HS-27A (cell line): ENCODE data around the gene CHCHD6.

ENCODE experiments used
- DNase-seq: peaks from one replicate; pipeline ENCODE4 v3.0.0-alpha.2; 2012; ENCODE audit warnings: low read depth, missing footprints

Gene CHCHD6

DNA sequence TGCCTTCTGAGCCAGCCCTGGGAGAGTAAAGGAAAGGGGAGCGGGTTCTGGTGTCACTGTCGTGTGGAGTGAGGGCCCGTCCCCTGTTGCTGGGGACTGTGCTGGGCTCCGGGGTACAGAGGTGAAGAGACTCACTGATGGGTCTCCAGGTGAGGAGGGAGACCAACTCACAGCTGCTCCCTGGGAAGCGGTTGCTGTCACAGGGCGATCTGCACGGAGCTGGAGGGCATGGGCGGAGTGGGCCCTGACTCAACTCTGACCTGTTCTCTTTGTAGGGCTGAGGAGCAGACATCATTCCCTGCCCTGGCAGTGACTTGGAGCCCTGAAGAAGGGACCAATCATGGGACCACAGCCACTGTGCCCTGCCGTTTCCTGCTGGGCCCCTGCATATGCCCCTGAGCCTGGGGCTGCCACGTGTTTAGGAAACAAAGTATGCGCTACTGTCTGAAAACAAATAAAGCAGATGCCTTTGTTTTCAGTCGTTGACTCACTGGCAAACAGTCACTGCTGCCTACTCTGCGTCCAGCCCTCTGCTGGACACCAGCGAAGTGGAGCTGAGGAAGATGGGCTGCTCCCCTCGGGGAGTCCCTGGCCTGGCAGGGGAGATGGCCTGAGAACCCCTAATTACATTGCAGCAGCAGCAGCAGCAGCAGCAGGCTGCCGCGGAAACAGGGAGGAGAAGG lies 256.0 kb downstream of the CHCHD6 start:
- no peak for DNase-seq

DNA sequence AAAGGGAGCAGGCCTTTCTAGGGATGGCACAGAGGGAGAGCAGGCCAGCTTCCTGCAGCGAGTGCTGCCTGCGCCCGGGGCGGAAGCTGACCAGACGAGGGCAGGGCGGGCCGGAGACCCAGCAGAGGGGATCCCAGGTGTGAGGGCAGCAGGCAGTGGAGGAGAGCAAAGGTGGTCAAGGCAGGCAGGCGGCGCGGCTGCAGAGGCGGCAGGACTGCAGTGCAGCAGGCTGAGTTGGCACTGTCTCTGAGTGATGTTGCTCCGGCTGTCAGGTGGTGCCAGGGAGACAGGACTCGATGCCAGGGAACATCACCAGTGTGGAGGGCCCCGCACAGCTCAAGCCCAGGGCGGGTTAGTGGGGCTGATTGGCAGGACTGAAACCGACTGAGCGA lies 256.6 kb downstream of the CHCHD6 start:
- no peak for DNase-seq

DNA sequence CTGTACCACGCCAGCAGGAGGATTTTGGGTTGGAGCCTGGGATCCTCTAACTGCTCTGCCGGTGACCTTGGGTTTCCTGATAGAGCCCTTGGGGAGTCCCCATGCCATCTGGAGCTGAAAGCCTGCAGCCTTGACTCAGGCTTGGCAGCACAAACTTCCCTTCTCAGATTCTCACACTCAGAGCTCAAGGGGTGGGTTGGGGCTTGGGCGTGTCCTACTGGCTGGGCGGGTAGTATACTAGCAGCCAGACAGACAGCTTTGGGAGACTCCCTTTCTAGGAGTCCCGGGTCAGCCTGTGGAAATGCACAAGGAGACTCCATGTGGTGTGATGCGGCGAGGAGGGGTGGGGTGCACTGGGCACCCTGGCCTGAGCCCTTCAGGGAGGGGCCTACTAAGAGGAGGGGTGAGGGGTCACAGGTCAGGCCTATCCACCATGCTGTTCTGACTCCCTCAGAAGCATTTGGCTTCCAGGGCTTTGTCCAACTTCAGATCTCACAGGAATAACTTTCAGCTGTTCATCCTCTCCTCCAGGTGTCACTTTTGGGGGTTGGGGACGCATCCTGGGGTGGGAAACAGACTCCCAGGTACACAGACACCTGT lies 257.3 kb downstream of the CHCHD6 start:
- DNase-seq: no peak

DNA sequence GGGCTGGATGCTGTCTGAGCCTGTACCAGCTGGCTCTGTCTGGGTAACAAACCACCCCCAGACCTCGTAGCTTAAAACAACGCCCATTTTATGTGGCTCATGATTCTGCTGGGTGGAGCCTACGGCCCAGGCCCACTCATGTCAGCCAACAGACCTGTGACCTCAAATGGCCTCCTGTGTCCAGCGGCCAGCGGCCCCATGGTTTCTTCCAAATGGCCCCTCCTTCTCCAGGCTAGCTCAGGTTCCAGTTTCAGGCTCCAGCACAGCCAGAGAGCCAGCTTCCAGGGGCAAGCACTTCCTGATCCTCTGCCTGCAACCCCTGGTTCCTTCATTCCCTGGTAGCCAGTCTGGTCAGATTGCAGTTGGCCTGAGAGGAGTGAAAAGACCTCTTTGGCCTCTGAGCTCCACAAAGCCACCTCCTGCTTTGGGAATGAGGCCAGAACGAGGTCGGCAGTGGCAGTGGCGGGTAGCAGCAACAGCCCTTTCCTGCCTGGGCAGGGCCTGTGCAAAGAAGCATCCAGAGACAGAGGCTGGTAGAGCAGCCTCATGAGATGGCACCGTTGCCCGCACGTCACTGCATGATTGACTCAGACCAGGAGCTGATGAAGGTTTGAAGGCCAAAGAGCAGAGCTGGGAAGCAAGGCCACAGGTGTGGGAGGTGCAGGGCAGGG lies 257.9 kb downstream of the CHCHD6 start:
- DNase-seq: no peak

DNA sequence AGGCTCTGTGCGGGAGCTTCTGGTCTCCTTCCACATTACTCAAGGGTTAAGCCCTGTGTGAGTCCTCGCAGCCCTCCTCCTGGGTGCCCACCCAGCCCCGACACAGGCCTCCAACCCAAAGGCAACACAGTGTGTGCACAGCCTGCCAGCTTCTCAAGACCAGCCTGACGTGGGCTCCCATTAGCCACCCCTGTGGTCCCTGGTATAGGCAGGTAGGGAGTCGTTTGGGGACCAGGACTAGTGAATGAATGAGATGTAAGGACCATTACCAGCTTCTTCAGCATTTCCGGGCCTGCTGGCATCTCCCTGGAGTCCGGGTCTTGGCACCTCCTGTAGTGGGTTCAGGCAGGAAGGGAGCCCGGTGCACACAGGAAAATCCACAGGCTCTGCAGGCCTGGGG lies 258.7 kb downstream of the CHCHD6 start:
- DNase-seq: no peak

DNA sequence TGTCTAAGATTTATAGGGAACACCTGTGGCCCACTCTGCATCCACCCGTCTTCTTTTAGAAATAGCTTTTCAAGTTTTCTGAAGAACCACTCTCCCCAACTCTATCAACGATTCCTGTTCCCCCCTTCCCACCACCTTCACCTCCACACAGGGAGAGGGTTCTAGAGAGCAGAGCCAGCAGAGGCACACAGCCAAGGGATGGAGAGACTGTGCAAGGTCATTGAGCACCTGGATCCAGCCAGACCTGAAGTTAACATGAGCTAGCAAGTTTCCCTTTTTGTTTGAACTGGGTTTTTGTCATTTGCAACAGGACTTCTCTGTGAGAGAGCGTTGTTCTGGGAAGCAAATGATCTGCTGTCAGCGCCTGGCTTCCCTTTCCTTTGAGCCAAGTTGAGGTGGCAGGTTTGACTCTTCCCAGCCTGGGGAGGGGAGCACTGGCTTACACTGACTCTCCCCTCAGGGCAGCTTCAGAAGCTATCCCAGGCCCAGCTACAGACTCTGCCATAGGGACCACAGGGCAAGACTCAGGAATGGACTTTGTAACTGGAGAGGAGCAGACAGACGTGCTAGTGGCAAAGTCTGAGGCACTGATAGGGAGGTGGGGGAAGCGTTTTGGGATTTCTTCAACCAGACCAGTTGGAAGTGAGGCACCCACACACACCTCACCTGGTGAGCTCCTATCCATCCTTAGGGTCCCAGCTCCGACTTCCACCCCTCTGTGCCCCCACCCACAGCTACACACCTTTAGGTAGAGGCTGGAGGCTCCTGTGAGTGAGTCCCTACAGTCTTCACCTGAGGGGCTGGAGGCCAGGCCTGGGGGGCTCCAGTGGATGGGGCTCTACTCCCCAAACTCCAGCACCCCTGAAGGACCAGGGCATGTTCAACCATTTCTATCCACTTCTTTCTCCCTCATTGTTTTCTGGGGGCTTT lies 259.5 kb downstream of the CHCHD6 start:
- DNase-seq: no peak

DNA sequence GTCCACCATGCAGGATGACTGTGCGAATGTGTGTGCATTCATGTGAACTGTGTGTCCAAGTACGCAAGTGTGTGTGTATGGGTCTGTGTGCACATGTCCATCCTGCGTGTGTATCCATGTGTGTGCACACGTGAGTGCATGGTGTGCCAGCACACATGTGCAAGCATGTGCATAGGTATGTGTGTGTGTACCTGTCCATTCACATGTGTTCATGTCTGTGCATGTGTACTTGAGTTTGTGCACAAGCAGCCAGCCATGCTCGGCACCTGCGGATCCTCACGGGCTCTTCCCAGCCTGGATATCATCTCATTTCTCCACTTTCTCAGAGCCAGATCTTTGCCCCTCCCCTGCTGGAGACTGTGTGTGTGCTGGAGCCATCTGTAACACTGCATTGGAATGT lies 260.2 kb downstream of the CHCHD6 start:
- DNase-seq: no peak

DNA sequence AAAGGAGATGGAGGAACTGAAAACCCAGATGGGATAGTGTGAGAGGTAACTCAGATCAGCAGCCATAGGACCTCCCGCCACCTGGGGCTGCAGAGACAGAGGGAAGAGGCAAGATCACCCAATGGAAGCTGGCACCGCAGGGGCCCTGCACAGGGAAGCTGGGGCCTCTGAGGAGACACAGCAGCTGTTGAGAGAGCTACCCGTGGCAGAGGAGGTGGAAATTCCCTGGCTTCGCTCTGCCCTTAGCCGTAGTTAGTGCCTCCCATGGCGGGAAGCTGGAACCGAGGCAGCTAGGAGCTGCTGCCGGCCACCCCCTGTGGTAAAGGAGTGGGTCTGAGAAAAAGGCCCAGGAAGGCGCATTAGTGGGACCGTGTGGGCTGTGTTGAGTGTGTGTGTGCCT lies 260.9 kb downstream of the CHCHD6 start:
- DNase-seq: no peak

DNA sequence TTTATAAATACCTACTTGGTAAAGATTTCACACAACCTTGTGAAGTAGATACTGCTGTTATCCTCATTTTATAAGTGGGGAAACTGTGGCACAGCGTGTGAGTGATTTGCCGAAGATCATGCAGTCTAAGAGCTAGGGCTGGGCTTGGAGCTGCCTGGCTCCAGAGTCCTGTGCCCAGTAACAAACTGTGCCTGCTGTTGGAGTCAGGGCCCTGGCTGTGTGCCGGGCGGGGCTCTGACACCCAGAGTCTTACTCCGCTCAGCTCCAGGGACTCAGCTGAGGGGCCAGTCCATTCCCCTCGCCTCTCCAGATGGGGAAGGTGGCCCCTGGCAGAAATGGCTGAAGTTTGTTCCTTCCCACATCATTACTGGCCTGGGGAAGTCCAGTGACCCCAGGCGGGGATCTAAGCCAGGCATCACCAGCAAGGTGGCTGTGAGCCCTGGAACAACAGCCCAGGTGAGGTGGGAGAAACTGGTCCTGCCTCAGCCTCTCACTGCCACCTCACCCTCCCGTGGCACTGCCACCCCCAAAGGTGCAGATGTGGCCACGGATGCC lies 261.6 kb downstream of the CHCHD6 start:
- DNase-seq: no peak

DNA sequence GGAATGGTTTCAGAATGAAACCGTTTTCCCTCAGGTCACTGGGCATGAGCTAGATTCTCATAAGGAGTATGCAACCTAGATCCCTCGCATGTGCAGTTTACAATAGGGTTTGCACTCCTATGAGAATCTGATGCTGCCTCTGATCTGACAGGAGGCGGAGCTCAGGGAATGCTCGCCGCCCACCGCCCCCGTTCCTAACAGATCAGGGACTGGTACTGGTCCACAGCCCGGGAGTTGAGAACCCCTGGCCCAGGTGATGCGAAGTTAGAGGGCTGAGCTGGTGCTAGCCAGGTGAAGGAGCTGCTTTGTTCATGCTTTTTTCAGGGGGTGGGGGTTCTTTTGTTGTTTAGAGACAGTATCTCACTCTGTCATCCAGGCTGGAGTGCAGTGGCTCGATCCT lies 263.3 kb downstream of the CHCHD6 start:
- DNase-seq: no peak

DNA sequence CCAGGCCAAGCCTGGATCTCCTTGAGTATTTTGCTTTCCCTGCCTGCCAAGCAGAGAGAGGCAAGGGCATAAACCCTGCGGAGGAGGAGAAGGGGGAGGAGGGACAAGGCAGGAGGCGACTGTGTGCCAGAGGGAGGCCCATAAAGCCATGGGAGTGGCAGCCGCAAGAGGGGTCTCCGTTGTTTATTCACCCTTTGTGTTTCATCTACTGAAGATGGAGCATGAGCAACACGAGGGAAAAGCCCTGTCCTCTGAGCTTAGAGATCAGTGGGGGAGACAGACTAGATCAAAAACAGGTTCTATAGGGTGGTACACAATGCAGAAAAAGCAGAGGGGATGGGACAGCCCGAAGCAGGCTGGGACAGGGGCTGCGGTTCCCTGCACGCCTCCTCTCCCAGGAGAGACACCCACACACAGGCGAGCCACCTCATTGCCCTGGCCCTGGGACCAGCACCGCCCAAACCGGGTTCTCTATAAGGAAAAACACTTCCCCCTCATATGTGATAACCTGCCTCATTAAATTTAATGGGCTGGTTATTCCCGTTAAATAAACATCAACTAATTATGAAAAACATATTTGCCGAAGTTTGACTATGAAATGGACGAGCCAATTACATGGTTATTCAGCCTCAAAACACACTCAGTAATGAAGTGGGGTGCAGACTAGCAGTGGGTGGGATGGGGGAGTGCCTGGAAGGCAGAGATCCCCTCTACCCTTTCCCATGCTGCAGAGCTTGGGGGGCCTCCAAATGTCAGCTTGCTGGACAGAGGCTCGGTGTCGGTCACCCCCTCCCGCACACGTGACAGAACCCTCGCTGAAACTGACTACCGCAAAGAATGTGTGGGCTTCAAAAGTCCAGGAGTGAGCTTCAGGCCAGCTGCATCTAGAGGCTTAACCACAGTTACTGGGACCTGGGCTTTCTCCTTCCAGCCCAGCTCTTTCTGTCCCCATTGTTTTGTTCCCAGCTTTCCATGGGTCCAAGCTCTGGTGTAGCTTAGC lies 264.7 kb downstream of the CHCHD6 start:
- no peak for DNase-seq

DNA sequence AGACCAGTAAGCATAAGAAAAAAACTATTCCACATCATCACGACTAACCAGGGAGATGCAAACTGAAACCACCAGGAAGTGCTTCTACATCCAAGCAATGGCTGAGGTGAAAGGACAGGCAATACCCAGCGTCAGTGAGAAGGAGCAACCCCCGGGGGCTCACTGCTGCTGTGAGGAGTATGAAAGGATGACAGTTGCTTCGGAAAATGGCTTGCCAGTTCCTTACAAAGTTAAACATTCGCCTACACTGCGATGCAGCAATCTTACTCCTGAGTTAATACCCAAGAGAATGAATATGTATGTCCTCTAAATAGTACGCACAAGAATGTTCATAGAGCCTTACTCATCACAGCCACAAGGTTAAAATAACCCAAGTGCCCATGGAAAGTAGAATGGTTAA lies 265.5 kb downstream of the CHCHD6 start:
- DNase-seq: no peak

DNA sequence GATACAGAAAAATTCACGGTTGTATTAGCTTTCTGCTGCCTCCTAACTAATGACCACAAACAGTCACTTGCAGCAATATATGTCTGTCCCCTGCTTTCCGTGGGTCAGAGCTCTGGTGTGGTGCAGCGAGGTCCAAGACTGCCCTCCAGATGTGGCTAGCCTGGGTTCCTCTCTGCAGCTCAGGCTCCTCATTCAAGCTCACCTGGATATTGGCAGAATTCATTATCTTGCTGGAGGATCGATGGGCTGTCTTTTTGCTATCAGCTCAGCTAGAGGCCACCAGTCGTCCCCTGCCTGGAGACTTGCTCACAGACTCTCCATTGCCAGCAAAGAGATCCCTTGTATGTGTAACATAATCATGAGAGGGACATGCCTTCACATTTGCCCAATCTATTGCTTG lies 266.1 kb downstream of the CHCHD6 start:
- no peak for DNase-seq

DNA sequence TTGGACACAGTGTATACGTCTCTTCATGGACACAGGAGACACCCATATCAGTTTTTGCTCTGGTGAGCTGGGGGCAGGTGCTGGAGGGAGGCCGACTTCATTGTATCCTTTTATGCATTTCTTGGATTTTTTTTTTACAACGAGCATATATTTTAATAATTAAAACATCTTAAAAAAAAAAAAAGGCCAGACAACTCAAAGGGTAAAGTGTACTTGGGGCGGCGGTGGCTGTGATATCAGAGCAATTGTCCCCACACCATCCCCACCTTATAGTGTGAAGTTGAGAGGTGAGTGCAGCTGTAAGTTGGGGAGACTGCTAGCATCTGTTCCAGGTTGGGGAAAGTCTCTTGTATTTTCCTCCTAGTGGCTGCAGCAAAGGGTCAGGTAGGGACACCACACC lies 266.9 kb downstream of the CHCHD6 start:
- DNase-seq: no peak

DNA sequence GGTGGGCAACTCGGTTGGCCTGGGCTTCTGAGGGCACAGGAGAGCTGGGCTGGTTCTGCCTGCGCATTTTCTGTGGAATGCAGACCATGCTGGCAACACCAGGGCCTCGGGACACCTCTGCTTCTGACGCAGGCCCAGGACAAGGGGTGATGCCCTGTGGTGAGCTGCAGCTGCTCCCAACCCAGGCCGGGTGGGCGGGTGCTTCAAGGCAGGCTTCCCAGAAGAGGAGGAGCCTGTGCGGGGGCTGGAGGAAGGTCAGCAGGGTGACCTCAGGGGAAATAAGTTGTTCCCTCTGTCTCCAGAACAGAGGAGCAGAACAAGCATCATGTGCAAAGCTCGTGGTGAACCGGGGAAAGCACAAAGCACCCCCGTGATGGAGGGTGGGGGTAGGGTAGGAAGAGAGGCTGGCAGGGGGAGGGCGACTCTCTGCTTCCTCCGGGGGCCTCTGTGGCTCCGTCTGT lies 267.9 kb downstream of the CHCHD6 start:
- no peak for DNase-seq

DNA sequence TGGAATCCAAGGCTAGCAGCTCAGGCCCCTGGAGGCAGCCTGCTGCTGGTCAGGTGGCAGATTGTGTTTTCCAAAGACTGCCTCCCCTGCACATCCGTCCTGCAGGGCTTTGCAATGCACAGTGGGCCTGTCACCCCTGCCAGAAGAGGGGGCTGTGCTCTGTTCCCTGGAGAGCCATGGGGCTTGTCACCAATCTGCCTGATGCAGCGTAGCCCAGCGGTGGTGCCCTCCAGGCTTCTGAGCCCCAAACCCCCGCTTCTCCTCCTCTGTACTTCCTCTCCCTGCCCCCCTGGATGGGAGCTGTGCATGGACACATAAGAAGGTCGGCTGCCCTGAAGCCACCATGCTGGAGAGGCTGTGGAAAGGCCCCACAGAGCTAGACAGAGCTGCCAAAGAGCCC lies 268.8 kb downstream of the CHCHD6 start:
- DNase-seq: no peak

DNA sequence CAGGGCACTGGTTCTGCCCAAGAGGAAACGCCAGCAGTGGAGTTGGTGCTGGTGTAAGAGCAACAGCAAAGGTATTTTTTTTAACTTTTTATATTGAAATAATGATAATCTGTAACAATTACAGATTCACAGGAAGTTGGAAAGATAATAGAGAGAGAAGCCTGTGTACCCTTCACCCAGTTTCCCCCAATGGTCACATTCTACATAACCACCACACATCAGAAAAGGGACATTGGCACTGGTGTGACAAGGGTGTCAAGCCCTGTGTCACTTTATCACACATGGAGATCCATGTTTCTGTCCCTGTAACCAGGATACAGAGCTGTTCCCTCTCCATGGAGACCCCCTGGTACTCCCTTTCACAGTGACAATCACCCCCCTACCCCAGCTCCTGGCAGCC lies 269.8 kb downstream of the CHCHD6 start:
- no peak for DNase-seq

DNA sequence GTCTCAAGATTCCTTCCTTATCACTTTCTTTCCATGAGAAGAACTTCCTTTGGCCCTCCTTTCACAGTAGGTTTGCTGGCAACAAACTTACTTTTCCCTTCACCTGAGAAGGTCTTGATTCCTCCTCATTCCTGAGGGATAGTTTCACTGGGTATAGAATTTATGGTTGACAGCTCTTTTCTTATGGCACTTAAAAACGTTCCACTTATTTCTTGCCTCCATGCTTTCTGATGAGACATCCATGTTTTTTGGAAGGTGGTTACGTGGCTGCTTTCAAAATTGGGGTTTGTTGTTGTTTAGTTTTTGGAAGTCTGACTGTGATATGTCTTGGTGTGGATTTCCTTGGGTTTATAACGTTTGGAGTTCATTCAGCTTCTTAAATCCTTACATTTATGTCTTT lies 270.7 kb downstream of the CHCHD6 start:
- DNase-seq: no peak

DNA sequence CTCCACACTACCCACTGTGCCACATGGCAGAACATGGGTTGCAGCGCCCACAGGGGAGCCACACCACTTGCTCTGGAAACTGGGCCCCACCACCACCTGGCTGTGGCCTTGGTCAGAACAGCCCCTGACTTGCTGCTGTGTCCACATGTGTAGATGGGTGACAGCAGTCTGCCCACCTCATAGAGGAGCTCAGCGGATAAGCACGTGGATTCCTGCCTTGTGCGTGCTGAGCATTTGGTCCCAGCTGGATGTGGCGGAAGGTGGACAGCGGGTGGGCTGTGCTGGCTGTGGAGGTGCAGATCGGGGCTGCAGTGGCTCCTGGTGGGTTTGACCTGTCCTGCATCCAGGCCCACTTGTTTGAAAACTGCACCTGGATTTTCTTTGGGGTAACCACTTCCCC lies 272.9 kb downstream of the CHCHD6 start:
- no peak for DNase-seq

DNA sequence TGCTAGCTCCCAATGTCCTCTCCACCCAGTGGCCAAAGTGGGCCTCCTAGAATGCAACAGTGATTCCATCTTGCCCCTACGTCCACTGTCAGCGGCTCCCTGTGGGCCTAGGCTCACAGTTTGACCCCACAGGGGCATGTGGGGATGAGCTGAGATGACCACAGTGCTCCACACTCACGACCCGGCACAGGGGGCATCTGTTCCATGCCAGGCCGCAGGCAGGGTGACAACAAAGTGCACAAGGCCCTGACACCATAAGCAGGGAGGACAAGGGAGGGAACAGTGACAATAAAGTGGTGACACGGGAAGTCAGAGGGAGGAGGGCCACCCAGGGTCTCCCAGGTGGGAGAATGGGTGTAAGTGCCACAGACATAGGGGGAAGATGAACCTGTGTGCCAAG lies 273.8 kb downstream of the CHCHD6 start:
- no peak for DNase-seq

DNA sequence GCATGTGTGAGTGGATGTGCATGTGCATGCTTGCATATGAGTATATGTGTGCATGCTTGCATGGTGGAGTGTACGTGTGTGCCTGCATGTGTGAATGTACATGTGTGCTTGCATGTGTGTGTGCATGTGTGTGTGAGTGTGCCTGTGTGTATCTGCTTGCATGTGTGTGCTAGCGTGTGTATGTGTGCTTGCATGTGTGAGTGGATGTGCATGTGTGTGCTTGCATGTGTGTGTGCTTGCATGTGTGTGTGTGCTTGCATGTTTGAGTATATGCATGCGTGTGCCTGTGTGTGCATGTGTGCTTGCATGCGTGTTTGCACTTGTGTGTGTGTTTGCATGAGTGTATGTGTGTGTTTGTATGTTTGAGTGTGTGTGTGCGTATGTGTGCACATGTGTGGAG lies 274.3 kb downstream of the CHCHD6 start:
- DNase-seq: no peak
